ENCODE results near the gene SFMBT2.

The SFMBT2 gene

DNA sequence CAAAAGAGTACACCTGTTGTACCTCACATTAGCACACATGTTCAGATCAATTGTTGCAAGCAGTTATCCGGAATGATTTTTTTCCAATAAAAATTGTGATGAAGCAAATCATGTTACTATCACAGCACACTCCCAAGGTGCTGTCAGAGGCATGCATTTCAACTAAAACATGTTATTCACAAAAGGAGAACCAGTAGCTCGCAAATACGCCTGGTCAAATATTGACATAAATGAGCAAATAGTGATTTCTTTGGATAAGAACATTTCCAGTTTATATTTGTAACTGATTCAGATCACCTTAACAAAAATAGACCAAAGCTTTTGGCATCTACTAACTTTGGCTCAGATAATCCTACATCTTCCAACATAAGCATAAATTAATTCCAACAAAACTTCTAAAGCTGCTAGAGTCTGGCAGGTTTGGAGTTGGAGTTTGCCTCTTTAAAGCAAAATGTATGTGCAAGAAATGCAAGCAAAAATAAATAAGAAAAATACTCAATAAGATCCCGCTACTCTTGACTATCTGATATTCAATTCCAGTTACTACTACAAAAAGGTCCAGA, 208.0 kb downstream of the SFMBT2 start:
- no peak for TF ChIP-seq CTCF (IDR thresholded peaks at IDR 0.05)
- DNase-seq (ENCODE audit: low spot score), result no peak
- H3K27ac ChIP-seq, result no peak overlapping the region
- no peak overlapping the region for H3K4me3 ChIP-seq

DNA sequence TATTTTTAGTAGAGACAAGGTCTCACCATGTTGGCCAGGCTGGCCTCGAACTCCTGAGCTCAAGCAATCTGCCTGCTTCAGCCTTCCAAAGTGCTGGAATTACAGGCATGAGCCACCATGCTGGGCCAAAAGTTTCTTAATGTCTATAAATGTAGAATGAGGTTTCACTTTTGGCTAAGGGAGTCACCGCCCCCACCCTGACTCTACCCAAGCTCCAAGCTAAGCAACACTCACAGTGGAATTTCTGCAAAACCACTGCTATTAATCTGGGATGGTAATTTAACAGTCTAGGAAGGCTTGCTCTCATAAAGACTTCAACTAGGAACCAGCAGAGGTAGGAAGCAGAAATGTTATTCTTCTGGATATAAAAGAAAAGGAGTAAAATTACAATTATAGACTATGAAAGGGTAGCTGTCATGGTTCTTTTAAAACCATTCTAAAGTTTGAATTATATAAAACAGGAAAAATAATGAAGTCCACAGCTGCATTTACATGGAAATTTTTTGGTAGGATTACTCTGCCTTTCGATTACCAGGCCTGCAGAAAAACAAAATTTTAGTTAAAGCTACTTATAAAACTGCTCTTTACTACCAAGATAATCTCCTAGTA, 211.6 kb downstream of the SFMBT2 start:
- TF ChIP-seq CTCF (IDR thresholded peaks at IDR 0.05), result no peak
- no peak overlapping the region for H3K27ac ChIP-seq
- no peak overlapping the region for H3K4me3 ChIP-seq
- no peak for DNase-seq (ENCODE audit: low spot score)

DNA sequence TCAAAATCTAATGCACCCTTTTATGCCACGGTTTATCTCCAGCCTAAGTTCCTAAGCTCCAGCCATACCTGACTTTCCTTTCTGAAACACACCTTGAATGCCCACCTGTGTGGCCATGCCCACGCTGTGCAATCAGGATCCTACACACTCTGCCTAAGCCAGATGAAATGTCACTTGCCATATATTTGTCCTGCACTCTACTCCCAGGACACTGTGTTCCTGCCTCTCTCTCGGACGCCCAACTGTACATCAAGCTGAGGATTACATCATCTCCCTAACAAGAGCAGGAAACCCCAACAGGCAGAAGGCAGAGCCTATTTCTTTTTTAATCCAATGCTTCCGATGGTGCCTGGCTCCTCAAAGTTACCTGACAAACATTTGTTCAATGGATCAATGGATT, 214.6 kb downstream of the SFMBT2 start:
- TF ChIP-seq CTCF (IDR thresholded peaks at IDR 0.05), result no peak

GRCh38 chr10:7195118-7195517, 215.7 kb downstream of the SFMBT2 start:
- Histone ChIP-seq H3K27ac (no peak overlapping the region), H3K4me3 (no peak overlapping the region)
- no peak for TF ChIP-seq CTCF (IDR thresholded peaks at IDR 0.05)
- DNase-seq (ENCODE audit: low spot score), result no peak

More for the DNA sequence above, 214.6 kb downstream of the SFMBT2 start:
- no peak overlapping the region for H3K27ac ChIP-seq
- H3K4me3 ChIP-seq, result no peak overlapping the region
- no peak for DNase-seq (ENCODE audit: low spot score)

DNA sequence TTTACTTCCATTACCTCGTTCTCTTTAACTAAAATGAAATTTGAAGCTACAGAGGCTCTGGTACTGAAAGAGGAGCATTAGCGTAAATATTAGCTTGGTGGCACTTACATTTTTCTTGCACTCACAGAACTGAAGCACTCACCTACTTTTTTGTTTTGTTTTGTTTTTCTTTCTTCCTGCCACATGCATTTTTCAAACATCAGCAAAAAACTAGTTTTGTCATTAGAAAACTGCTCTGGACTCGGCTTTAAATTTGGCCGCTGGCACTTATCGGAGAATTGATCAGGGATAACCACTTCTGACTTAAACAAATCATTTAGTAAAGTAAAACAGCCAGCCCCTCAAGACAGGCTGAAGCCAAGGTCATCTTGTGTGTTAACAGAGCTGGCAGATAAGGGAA, 216.3 kb downstream of the SFMBT2 start:
- Histone ChIP-seq H3K27ac (no peak overlapping the region), H3K4me3 (no peak overlapping the region)
- TF ChIP-seq CTCF (IDR thresholded peaks at IDR 0.05), result no peak
- DNase-seq (ENCODE audit: low spot score), result no peak

- TF ChIP-seq CTCF (IDR thresholded peaks at IDR 0.05), result no peak
- Histone ChIP-seq H3K27ac (no peak overlapping the region), H3K4me3 (no peak overlapping the region)
- DNase-seq (ENCODE audit: low spot score), result no peak
Measured at GRCh38 chr10:7193369-7193768, 217.5 kb downstream of the SFMBT2 start.

GRCh38 chr10:7192831-7193361, 217.9 kb downstream of the SFMBT2 start:
- TF ChIP-seq CTCF (IDR thresholded peaks at IDR 0.05), result no peak
- no peak for DNase-seq (ENCODE audit: low spot score)
- H3K4me3 ChIP-seq, result no peak overlapping the region
- H3K27ac ChIP-seq, result no peak overlapping the region

Measured in coronary artery (tissue), 2 donors.